HL-60 (cell line): ENCODE data around the gene CCNC.

ENCODE experiments used
- DNase-seq, 2 experiments: peaks; one replicate each; pipeline ENCODE4 v3.0.0-alpha.2; 2010 to 2020; ENCODE audit warnings: low read depth in 1 of 2, low spot score in 1 of 2
- H3K27ac ChIP-seq: fragments of 250-450 bp; sonication (Bioruptor Pico); replicated peaks from 2 replicates; pipeline ENCODE4 v1.5.1; 2020; ENCODE audit warnings: mild to moderate bottlenecking, moderate library complexity
- H3K27me3 ChIP-seq: fragments of 250-450 bp; sonication (Bioruptor Pico); 2 replicates; pipeline ENCODE4 v1.5.1; 2021; ENCODE audit warnings: mild to moderate bottlenecking, moderate library complexity; ENCODE audit not compliant: insufficient read depth, poor library complexity, severe bottlenecking
- H3K4me3 ChIP-seq: replicated peaks from 2 replicates; pipeline ENCODE4 v1.5.1; 2011; ENCODE audit warnings: mild to moderate bottlenecking, control low read depth, low read length; ENCODE audit not compliant: insufficient read depth
- CTCF ChIP-seq: IDR thresholded peaks from one replicate; pipeline ENCODE4 v1.5.1; 2011; ENCODE audit warnings: low read length, control low read depth, inconsistent platforms; ENCODE audit not compliant: insufficient read depth
- GABPA ChIP-seq: IDR thresholded peaks from 2 replicates; pipeline ENCODE4 v1.6.1; 2012; ENCODE audit warnings: low read depth
- POLR2AphosphoS5 ChIP-seq: IDR thresholded peaks from 2 replicates; pipeline ENCODE4 v1.6.1; 2012; ENCODE audit warnings: low read depth
- REST ChIP-seq: IDR thresholded peaks from 2 replicates; pipeline ENCODE4 v1.6.1; 2012; ENCODE audit warnings: low read depth; ENCODE audit not compliant: insufficient replicate concordance
- SPI1 ChIP-seq: IDR thresholded peaks from 2 replicates; pipeline ENCODE4 v1.6.1; 2012; ENCODE audit warnings: low read depth, mild to moderate bottlenecking, borderline replicate concordance

Gene CCNC

DNA sequence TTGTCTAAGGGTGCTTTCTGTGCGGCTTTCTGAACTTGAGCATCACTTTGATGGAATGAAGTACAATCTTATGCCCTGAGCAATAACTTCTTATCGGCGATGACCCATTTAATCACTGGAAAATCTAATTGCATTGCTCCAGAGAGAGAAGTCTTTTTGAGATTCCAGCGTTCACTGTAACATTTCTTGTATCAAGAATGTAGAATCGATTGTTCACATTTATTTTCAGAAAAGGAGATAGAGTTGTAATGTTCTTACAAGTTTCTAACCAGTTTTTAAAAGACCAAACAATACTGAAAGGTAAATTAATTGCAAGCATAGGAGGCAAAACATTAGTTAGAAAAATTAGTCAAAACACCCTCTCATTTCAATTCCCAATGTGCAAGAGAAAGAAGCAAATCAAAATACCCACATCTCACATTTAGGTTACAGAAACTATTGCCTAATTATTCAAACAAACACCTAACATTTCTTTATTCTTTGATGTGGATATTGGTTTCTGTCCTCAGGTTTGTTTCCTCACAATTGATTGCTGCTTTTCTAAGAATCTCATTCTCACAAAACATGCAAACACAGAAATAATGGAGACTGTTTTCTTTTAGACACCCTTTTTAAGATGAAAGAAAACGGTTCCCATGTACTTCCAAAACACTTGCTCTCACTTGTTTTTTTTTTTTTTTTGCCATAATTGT, 23.4 kb upstream of the CCNC start:
- peaks cover 15% of the 10 kb centered on the region for H3K27me3 ChIP-seq
- TF ChIP-seq POLR2AphosphoS5: no peak
- TF ChIP-seq GABPA: no peak
- TF ChIP-seq REST: no peak
- no peak for TF ChIP-seq SPI1
- no peak for DNase-seq
- H3K27ac ChIP-seq: no peak overlapping the region
- H3K4me3 ChIP-seq: no peak overlapping the region

DNA sequence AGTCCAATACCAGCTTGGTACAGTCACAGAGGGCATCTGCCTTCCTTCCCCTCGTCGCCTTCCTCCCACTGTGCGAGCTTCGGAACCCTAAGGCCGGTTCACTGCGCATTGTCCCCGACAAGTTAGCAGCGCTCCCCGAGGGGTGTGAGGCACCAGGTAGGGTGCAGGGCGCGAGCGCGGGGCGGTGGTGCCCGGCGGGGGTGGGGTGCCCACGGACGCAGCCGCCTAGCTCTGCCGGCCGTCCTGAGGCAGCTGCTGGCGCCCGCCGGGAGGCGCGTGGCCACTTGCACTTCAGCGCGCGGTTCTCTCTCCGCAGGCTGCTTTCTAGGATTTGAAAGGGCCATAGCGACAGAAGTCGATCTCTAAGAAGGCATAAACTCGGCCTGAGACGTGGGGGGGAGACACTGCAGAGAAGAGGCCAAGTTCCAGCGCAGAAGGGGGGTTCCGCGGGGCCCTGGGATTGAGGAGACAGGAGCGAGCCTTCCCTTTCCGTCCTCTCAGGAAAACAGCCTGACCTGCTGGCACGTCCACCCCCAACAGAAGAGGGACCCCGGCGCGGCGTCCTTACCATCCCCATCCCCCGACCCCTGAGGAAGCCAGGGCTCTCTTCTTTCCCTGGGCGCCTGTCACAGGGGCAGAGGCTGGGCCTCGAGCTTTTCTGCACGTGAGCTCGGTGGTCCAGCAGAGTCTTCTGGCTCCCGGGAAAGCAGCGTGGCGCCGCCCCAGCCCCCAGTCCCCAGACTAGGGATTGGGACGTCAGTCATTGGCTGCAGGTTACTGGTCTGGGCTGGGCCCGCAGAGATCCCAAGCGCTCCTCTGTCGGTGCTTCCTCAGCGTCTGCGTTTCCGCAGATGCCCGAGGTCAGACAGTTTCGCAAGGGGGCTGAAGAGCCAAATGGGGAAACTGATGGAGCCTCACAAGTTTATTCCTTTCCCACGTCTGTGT, 22.5 kb upstream of the CCNC start:
- H3K27me3 ChIP-seq: peaks cover 15% of the 10 kb centered on the region
- H3K27ac ChIP-seq: no peak overlapping the region
- DNase-seq: peak; percentile 28 to 35
- peak overlapping the region; percentile 24; the same call in 1 of the 2 replicates for H3K4me3 ChIP-seq
- no peak for TF ChIP-seq CTCF
- no peak for TF ChIP-seq POLR2AphosphoS5
- no peak for TF ChIP-seq REST
- no peak for TF ChIP-seq GABPA
- no peak for TF ChIP-seq SPI1

- no peak overlapping the region for H3K27ac ChIP-seq
- no peak overlapping the region for H3K4me3 ChIP-seq
- H3K27me3 ChIP-seq: peaks cover 17% of the 10 kb centered on the region
- TF ChIP-seq REST (no peak), CTCF (no peak), SPI1 (no peak), POLR2AphosphoS5 (no peak), GABPA (no peak)
- no peak for DNase-seq
Measured at GRCh38 chr6:99589907-99590493, 21.5 kb upstream of the CCNC start.
